IMR-90 (cell line): ENCODE measurements around the gene SMYD4. TPM values are rescaled to one million over a fixed set of nuclear protein-coding genes. Genes with fewer than 3 reads are reported as not detected.
A peak's percentile ranks its signal among the peaks of the same experiment; 100 is the strongest.

ENCODE experiments used
- ATAC-seq: fragments of 200-7000 bp; cut with Tn5 transposase; 2 replicates; pipeline ENCODE4 v1.9.1; 2020; ENCODE audit warnings: low read depth, mild to moderate bottlenecking, moderate library complexity
- BruUV-seq: library from RNA; stranded (reverse); fragments of 400-500 nt; replicated peaks from 2 replicates; lab custom pipeline; 2021; lab: Mats Ljungman, UMichigan
- CTCF ChIA-PET: fragments of 300-600 bp; formaldehyde crosslinking; extraction: SDS; loops from one replicate; lab custom pipeline; 2021; ENCODE audit warnings: antibody characterized with exemption; lab: Yijun Ruan, JAX
- POLR2A ChIA-PET: fragments of 300-600 bp; sonication (Branson Sonifier 250); formaldehyde crosslinking; loops from one replicate; lab custom pipeline; 2022; ENCODE audit warnings: antibody characterized with exemption; ENCODE audit not compliant: unreplicated experiment; lab: Charles Lee
- DNase-seq: peaks from one replicate; pipeline ENCODE4 v3.0.0; 2013
- H2AFZ ChIP-seq: replicated peaks from 2 replicates; pipeline ENCODE3; 2013; ENCODE audit warnings: low read length, mild to moderate bottlenecking; ENCODE audit not compliant: poor library complexity
- H2AK5ac ChIP-seq: 2 replicates; pipeline ENCODE4 v1.6.1; 2013; ENCODE audit warnings: low read depth, low read length, inconsistent platforms
- H2AK9ac ChIP-seq: replicated peaks from 2 replicates; pipeline ENCODE3; 2013; ENCODE audit warnings: mild to moderate bottlenecking, low read depth, low read length, moderate library complexity; ENCODE audit not compliant: poor library complexity
- H2BK120ac ChIP-seq: 2 replicates; pipeline ENCODE4 v1.6.1; 2013; ENCODE audit warnings: low read depth, low read length, inconsistent platforms
- H2BK15ac ChIP-seq: 3 replicates; pipeline ENCODE4 v1.6.1; 2013; ENCODE audit warnings: low read depth, low read length, inconsistent platforms
- H2BK20ac ChIP-seq: 2 replicates; pipeline ENCODE4 v1.6.1; 2013; ENCODE audit warnings: low read depth, mild to moderate bottlenecking, inconsistent platforms, low read length, moderate library complexity
- H2BK5ac ChIP-seq: 2 replicates; pipeline ENCODE4 v1.6.1; 2013; ENCODE audit warnings: mild to moderate bottlenecking, low read depth, low read length, inconsistent platforms; ENCODE audit not compliant: poor library complexity, severe bottlenecking
- H3K14ac ChIP-seq: replicated peaks from 2 replicates; pipeline ENCODE4 v1.6.1; 2013; ENCODE audit warnings: low read depth, low read length, inconsistent platforms
- H3K18ac ChIP-seq: 2 replicates; pipeline ENCODE4 v1.6.1; 2013; ENCODE audit warnings: low read depth, low read length, control low read depth
- H3K23ac ChIP-seq: 2 replicates; pipeline ENCODE4 v1.6.1; 2013; ENCODE audit warnings: low read depth, low read length, inconsistent platforms
- H3K27ac ChIP-seq: 2 replicates; pipeline ENCODE4 v1.5.1; 2013; ENCODE audit warnings: mild to moderate bottlenecking, control low read depth, low read length; ENCODE audit not compliant: insufficient read depth
- H3K27me3 ChIP-seq: 2 replicates; pipeline ENCODE4 v1.6.1; 2013; ENCODE audit warnings: low read length; ENCODE audit not compliant: control insufficient read depth, insufficient read depth
- H3K36me3 ChIP-seq: 2 replicates; pipeline ENCODE4 v1.6.1; 2013; ENCODE audit warnings: low read length, mixed read lengths; ENCODE audit not compliant: control insufficient read depth, insufficient read depth
- H3K4ac ChIP-seq: 2 replicates; pipeline ENCODE4 v1.6.1; 2013; ENCODE audit warnings: low read depth, low read length, inconsistent platforms
- H3K4me1 ChIP-seq: 2 replicates; pipeline ENCODE4 v1.6.1; 2013; ENCODE audit warnings: low read length, mixed read lengths; ENCODE audit not compliant: control insufficient read depth, insufficient read depth
- H3K4me2 ChIP-seq: 2 replicates; pipeline ENCODE4 v1.6.1; 2013; ENCODE audit warnings: low read depth, mild to moderate bottlenecking, control low read depth, low read length, moderate library complexity
- H3K4me3 ChIP-seq: 2 replicates; pipeline ENCODE4 v1.5.1; 2013; ENCODE audit warnings: low read depth, mild to moderate bottlenecking, control low read depth, low read length, moderate library complexity; ENCODE audit not compliant: insufficient read depth
- H3K56ac ChIP-seq: 2 replicates; pipeline ENCODE4 v1.6.1; 2013; ENCODE audit warnings: low read length, inconsistent platforms; ENCODE audit not compliant: insufficient read depth; ENCODE audit errors: extremely low read depth
- H3K79me1 ChIP-seq, 2 experiments: 2 replicates each; pipeline ENCODE4 v1.6.1; 2013; ENCODE audit warnings: low read length in 2 of 2, inconsistent platforms in 1 of 2, low read depth in 1 of 2
- H3K9ac ChIP-seq: 2 replicates; pipeline ENCODE4 v1.6.1; 2013; ENCODE audit warnings: low read depth, low read length, control low read depth
- H3K9me1 ChIP-seq: 2 replicates; pipeline ENCODE4 v1.6.1; 2013; ENCODE audit warnings: low read length, inconsistent platforms; ENCODE audit not compliant: insufficient read depth
- H3K9me3 ChIP-seq: 2 replicates; pipeline ENCODE4 v1.6.1; 2013; ENCODE audit warnings: low read length; ENCODE audit not compliant: control insufficient read depth, insufficient read depth
- H4K20me1 ChIP-seq: 2 replicates; pipeline ENCODE4 v1.6.1; 2013; ENCODE audit warnings: low read length, inconsistent platforms; ENCODE audit not compliant: insufficient read depth
- H4K5ac ChIP-seq: 2 replicates; pipeline ENCODE4 v1.6.1; 2013; ENCODE audit warnings: mild to moderate bottlenecking, low read depth, low read length, control low read depth
- H4K8ac ChIP-seq, 2 experiments: 2 replicates each; pipeline ENCODE4 v1.6.1; 2013; ENCODE audit warnings: low read depth in 2 of 2, low read length in 2 of 2, control low read depth in 1 of 2, inconsistent platforms in 1 of 2
- H4K91ac ChIP-seq: 2 replicates; pipeline ENCODE4 v1.6.1; 2013; ENCODE audit warnings: low read depth, low read length, inconsistent platforms; ENCODE audit not compliant: insufficient read depth
- CTCF ChIP-seq: conservative IDR thresholded peaks from 2 replicates; pipeline ENCODE4 v1.5.1; 2012; ENCODE audit warnings: mild to moderate bottlenecking, low read depth, low read length, improper control_type of control experiment
- MXI1 ChIP-seq: IDR thresholded peaks from 2 replicates; pipeline ENCODE4 v1.6.1; 2012; ENCODE audit warnings: low read depth, mild to moderate bottlenecking, low read length, moderate library complexity, borderline replicate concordance
- RFX5 ChIP-seq: IDR thresholded peaks from 2 replicates; pipeline ENCODE4 v1.8.0; 2012; ENCODE audit warnings: low read depth, mild to moderate bottlenecking, low read length, moderate library complexity
- SMC3 ChIP-seq: fragments of 150-350 bp; IDR thresholded peaks from 2 replicates; pipeline ENCODE4 v1.6.1; 2016; ENCODE audit warnings: low read depth, mild to moderate bottlenecking, antibody characterized with exemption, low read length, moderate library complexity
- WGBS, 2 experiments: methylation state at CpG; one replicate each; pipeline versions ENCODE4 v1.1.5 to v1.1.7; 2013; ENCODE audit warnings: missing lambda C conversion rate in 2 of 2; ENCODE audit not compliant: insufficient read length in 1 of 2; ENCODE audit errors: extremely low coverage in 2 of 2; 5-methylcytosine and 5-hydroxymethylcytosine counted together
- dilution Hi-C: fragments of 300-500 bp; cut with HindIII; formaldehyde crosslinking; loops from one replicate; pipeline ENCODE4 v1.14.3; 2018; ENCODE audit warnings: low sequenced_read_pairs; ENCODE audit not compliant: unreplicated experiment
- in situ Hi-C: fragments of 300-500 bp; cut with MboI; formaldehyde crosslinking; loops from 3 replicates; pipeline ENCODE4 v1.14.3; 2019; ENCODE audit warnings: low sequenced_read_pairs, inconsistent platforms, mixed read lengths
- intact Hi-C: fragments of 100-400 bp; cut with micrococcal nuclease; formaldehyde crosslinking; loops from 2 replicates; pipeline ENCODE4 v1.10.0; 2022
- polyA plus RNA-seq, 3 experiments: library from polyadenylated mRNA; depleted of rRNA; stranded (reverse); fragments of >200 nt; gene quantifications; 2 replicates each; pipeline ENCODE4 v1.2.3, GENCODE V29; 2012; ENCODE audit warnings: low replicate concordance in 1 of 3
- total RNA-seq: library from RNA; depleted of rRNA; stranded (reverse); fragments of >200 nt; gene quantifications from 2 replicates; pipeline ENCODE4 v1.2.3, GENCODE V29; 2012
- TF ChIP-seq, protein P1 (sequence below): fragments of 150-350 bp; IDR thresholded peaks from 2 replicates; pipeline ENCODE4 v1.6.1; 2017; ENCODE audit warnings: mild to moderate bottlenecking, antibody characterized with exemption, low read length, low read depth

The SMYD4 gene
- total and polyA plus RNA-seq, 2 of the 4 experiments (the other 2 are of a cell fraction), result 5.3 to 7.2 TPM

GRCh38 chr17:1767358-1767757 lies 62.3 kb downstream of the SMYD4 start:
- Histone ChIP-seq H2BK120ac (no peak overlapping the region), H2AK5ac (0 out of 2 replicates have a peak overlapping the region, but pooled peaks have one; percentile 33), H3K9ac (no peak overlapping the region), H4K20me1 (no peaks in the 10 kb centered on the region), H3K4ac (no peak overlapping the region), H3K56ac (no peak overlapping the region), H3K18ac (no peak overlapping the region), H3K27me3 (no peaks in the 10 kb centered on the region), H3K4me3 (no peak overlapping the region), H2AFZ (no peak overlapping the region), H2BK5ac (no peak overlapping the region), H3K27ac (no peak overlapping the region), H2BK15ac (no peak overlapping the region), H3K9me3 (no peaks in the 10 kb centered on the region), H2AK9ac (no peak overlapping the region), H4K91ac (no peak overlapping the region), H3K23ac (no peak overlapping the region), H4K5ac (no peak overlapping the region), H3K79me1 (no peaks in the 10 kb centered on the region), H4K8ac (no peak overlapping the region), H3K14ac (no peak overlapping the region), H3K9me1 (peaks cover 7% of the 10 kb centered on the region), H2BK20ac (no peak overlapping the region), H3K4me2 (no peak overlapping the region), H3K36me3 (peaks cover 8% of the 10 kb centered on the region; the same call in 1 of the 2 replicates), H3K4me1 (peaks cover 17% of the 10 kb centered on the region)
- 95% methylated on average over 7 of the region's 12 CpGs; no CpG with 5 or more reads in 1 of the 2 experiments for WGBS, 2 experiments
- no peak for ATAC-seq
- no peak for DNase-seq
- ChIA-PET POLR2A (no interaction called here), CTCF (no interaction called here)
- in situ Hi-C loops (no loop called here), dilution Hi-C loops (no loop called here), intact Hi-C loops (no loop called here)
- TF ChIP-seq CTCF (0 out of 2 replicates have a peak, but pooled peaks have one; percentile 2), MXI1 (no peak), SMC3 (no peak), RFX5 (no peak)
- TF ChIP-seq, protein P1, sequence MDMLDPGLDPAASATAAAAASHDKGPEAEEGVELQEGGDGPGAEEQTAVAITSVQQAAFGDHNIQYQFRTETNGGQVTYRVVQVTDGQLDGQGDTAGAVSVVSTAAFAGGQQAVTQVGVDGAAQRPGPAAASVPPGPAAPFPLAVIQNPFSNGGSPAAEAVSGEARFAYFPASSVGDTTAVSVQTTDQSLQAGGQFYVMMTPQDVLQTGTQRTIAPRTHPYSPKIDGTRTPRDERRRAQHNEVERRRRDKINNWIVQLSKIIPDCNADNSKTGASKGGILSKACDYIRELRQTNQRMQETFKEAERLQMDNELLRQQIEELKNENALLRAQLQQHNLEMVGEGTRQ, result no peak
- no TSS peak for BruUV-seq
